VCaP (cell line): ENCODE measurements around the gene ALG12.

Experiments used
- H3K27ac ChIP-seq: fragments of 450-650 bp; 2 replicates; pipeline ENCODE4 v1.5.1; 2017
- CTCF ChIP-seq: fragments of 450-650 bp; conservative IDR thresholded peaks from 2 replicates; pipeline ENCODE4 v1.5.1; 2017; ENCODE audit warnings: mild to moderate bottlenecking, moderate library complexity

Gene ALG12

GRCh38 chr22:49964136-49965090, 46.2 kb upstream of the ALG12 start:
- H3K27ac ChIP-seq: peak overlapping the region; percentile 92; the same call in 1 of the 2 replicates
- no peak for TF ChIP-seq CTCF

- H3K27ac ChIP-seq: peak overlapping the region; percentile 92
- no peak for TF ChIP-seq CTCF
Observed at GRCh38 chr22:49963647-49964026, 45.4 kb upstream of the ALG12 start.

DNA sequence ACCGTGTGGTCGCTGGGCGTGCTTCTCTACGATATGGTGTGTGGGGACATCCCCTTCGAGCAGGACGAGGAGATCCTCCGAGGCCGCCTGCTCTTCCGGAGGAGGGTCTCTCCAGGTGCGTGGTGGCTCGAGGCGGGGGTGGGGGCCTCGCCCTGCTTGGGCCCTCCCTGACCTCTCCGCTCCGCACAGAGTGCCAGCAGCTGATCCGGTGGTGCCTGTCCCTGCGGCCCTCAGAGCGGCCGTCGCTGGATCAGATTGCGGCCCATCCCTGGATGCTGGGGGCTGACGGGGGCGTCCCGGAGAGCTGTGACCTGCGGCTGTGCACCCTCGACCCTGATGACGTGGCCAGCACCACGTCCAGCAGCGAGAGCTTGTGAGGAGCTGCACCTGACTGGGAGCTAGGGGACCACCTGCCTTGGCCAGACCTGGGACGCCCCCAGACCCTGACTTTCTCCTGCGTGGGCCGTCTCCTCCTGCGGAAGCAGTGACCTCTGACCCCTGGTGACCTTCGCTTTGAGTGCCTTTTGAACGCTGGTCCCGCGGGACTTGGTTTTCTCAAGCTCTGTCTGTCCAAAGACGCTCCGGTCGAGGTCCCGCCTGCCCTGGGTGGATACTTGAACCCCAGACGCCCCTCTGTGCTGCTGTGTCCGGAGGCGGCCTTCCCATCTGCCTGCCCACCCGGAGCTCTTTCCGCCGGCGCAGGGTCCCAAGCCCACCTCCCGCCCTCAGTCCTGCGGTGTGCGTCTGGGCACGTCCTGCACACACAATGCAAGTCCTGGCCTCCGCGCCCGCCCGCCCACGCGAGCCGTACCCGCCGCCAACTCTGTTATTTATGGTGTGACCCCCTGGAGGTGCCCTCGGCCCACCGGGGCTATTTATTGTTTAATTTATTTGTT, 44.8 kb upstream of the ALG12 start:
- TF ChIP-seq CTCF: no peak
- H3K27ac ChIP-seq: peak overlapping the region; percentile 92

- H3K27ac ChIP-seq: peak overlapping the region; percentile 92
- no peak for TF ChIP-seq CTCF
Observed at GRCh38 chr22:49962012-49962750, 43.9 kb upstream of the ALG12 start.

- peak overlapping the region; percentile 92 for H3K27ac ChIP-seq
- no peak for TF ChIP-seq CTCF
Observed at GRCh38 chr22:49961601-49962011, 43.4 kb upstream of the ALG12 start.

DNA sequence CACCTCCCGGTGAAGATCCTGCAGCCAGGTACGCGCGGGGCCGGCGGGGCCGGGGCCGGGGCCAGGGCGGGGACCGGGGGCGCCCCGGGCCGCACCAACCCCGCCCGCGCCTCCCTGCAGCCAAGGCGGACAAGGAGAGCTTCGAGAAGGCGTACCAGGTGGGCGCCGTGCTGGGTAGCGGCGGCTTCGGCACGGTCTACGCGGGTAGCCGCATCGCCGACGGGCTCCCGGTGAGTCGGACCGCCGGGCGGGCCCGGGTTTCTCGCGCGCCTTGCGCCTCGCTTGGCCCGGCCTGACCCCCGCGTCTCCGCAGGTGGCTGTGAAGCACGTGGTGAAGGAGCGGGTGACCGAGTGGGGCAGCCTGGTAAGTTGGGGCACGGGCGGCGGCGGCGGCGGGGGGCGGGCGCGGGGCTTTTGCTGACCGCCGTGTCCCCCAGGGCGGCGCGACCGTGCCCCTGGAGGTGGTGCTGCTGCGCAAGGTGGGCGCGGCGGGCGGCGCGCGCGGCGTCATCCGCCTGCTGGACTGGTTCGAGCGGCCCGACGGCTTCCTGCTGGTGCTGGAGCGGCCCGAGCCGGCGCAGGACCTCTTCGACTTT, 42.9 kb upstream of the ALG12 start:
- no peak for TF ChIP-seq CTCF
- peak overlapping the region; percentile 92 for H3K27ac ChIP-seq
